ENCODE data around the gene CHMP2A. TPM values are rescaled to one million over a fixed set of nuclear protein-coding genes. Genes with fewer than 3 reads are reported as not detected.
"Not testable (repeated sequence)": the region's sequence is repeated elsewhere in the genome, so short reads cannot be mapped to it uniquely, and the experiment has no call there.

Gene CHMP2A
- 119 TPM for polyA plus RNA-seq (2013, experiment 1 of 2; ENCODE audit: insufficient read length)
- 120 TPM for polyA plus RNA-seq (2013, experiment 2 of 2; ENCODE audit: insufficient read length)

GRCh38 chr19:58554494-58555368 is at the start of gene CHMP2A:
TSS of gene CHMP2A (minus strand) at chr19:58555105. CDS start at chr19:58554212, 893 bp downstream.
- peak; percentile 97 for DNase-seq

GRCh38 chr19:58586133-58586765 is 31.3 kb upstream of the CHMP2A start:
- DNase-seq, result no peak

- DNase-seq, result no peak
Observed at GRCh38 chr19:58585442-58586132, 30.7 kb upstream of the CHMP2A start.

- no peak for DNase-seq
Observed at GRCh38 chr19:58584498-58585441, 29.9 kb upstream of the CHMP2A start.

GRCh38 chr19:58582985-58583384 is 28.1 kb upstream of the CHMP2A start:
- DNase-seq, result no peak

GRCh38 chr19:58581227-58582141 is 26.6 kb upstream of the CHMP2A start:
- DNase-seq, result peak; percentile 85

- no peak for DNase-seq
Observed at GRCh38 chr19:58579473-58580142, 24.7 kb upstream of the CHMP2A start.

- DNase-seq, result no peak
Observed at GRCh38 chr19:58578012-58578925, 23.4 kb upstream of the CHMP2A start.

GRCh38 chr19:58577581-58577980 is 22.7 kb upstream of the CHMP2A start:
- DNase-seq, result not testable (repeated sequence)

GRCh38 chr19:58575183-58576041 is 20.5 kb upstream of the CHMP2A start:
- DNase-seq, result peak; percentile 90

GRCh38 chr19:58573658-58574164 is 18.8 kb upstream of the CHMP2A start:
- DNase-seq, result no peak

GRCh38 chr19:58572818-58573657 is 18.1 kb upstream of the CHMP2A start, which contains the start of gene MZF1:
TSS of gene MZF1 (minus strand) at chr19:58573335. CDS start at chr19:58571389, 1,946 bp downstream.
- DNase-seq, result peak; percentile 100

- no peak for DNase-seq
Observed at GRCh38 chr19:58572026-58572817, 17.3 kb upstream of the CHMP2A start.

- no peak for DNase-seq
Observed at GRCh38 chr19:58571575-58571947, 16.7 kb upstream of the CHMP2A start.

GRCh38 chr19:58570770-58571574 is 16.1 kb upstream of the CHMP2A start:
- no peak for DNase-seq
